Gastroesophageal sphincter (tissue), 3 donors: Measurements from ENCODE around the gene NLRP5.
"Not testable (repeated sequence)": the region's sequence is repeated elsewhere in the genome, so short reads cannot be mapped to it uniquely, and the experiment has no call there.

Experiments used
- EP300 ChIP-seq: sonication (generic); formaldehyde crosslinking; IDR thresholded peaks from one replicate; pipeline ENCODE4 v1.6.1; 2017; ENCODE audit warnings: antibody characterized with exemption, mild to moderate bottlenecking
- POLR2A ChIP-seq, 2 donors: fragments of 450-650 bp; IDR thresholded peaks; one replicate each; pipeline ENCODE4 v1.6.1; 2017; ENCODE audit warnings: antibody characterized with exemption in 2 of 2, mild to moderate bottlenecking in 2 of 2, moderate library complexity in 1 of 2
- POLR2AphosphoS5 ChIP-seq: sonication (generic); formaldehyde crosslinking; IDR thresholded peaks from one replicate; pipeline ENCODE4 v1.6.1; 2017; ENCODE audit warnings: antibody characterized with exemption
- TF ChIP-seq, protein P1 (sequence below), 4 experiments: fragments of 200-600 bp in 2 of 4; fragments of 450-650 bp in 2 of 4; sonication (generic) in 1 of 4; IDR thresholded peaks; one replicate each; pipeline ENCODE4 v1.5.1; 2017 to 2019; ENCODE audit warnings: antibody characterized with exemption in 4 of 4, mild to moderate bottlenecking in 2 of 4, moderate library complexity in 2 of 4

- TF ChIP-seq, protein P1, sequence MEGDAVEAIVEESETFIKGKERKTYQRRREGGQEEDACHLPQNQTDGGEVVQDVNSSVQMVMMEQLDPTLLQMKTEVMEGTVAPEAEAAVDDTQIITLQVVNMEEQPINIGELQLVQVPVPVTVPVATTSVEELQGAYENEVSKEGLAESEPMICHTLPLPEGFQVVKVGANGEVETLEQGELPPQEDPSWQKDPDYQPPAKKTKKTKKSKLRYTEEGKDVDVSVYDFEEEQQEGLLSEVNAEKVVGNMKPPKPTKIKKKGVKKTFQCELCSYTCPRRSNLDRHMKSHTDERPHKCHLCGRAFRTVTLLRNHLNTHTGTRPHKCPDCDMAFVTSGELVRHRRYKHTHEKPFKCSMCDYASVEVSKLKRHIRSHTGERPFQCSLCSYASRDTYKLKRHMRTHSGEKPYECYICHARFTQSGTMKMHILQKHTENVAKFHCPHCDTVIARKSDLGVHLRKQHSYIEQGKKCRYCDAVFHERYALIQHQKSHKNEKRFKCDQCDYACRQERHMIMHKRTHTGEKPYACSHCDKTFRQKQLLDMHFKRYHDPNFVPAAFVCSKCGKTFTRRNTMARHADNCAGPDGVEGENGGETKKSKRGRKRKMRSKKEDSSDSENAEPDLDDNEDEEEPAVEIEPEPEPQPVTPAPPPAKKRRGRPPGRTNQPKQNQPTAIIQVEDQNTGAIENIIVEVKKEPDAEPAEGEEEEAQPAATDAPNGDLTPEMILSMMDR (IDR thresholded peaks at IDR 0.05) = not testable (repeated sequence)
- not testable (repeated sequence) for TF ChIP-seq EP300; POLR2AphosphoS5; POLR2A (IDR thresholded peaks at IDR 0.05)
Measured at GRCh38 chr19:56105831-56106396, 119.3 kb downstream of the NLRP5 start.
